Rectal smooth muscle tissue (tissue), 1 donor: Measurements from ENCODE around the gene ATP1A1.

ENCODE experiments used
- H3K27ac ChIP-seq: one replicate; pipeline ENCODE4 v1.7.0; 2013; ENCODE audit warnings: low read depth, low read length, inconsistent platforms
- H3K27me3 ChIP-seq: one replicate; pipeline ENCODE4 v1.7.0; 2013; ENCODE audit warnings: low read length; ENCODE audit not compliant: control insufficient read depth, insufficient read depth
- H3K36me3 ChIP-seq: one replicate; pipeline ENCODE4 v1.7.0; 2013; ENCODE audit warnings: low read length; ENCODE audit not compliant: control insufficient read depth, insufficient read depth
- H3K4me1 ChIP-seq: one replicate; pipeline ENCODE4 v1.7.0; 2013; ENCODE audit warnings: low read length; ENCODE audit not compliant: control insufficient read depth, insufficient read depth
- H3K4me3 ChIP-seq: one replicate; pipeline ENCODE4 v1.7.0; 2013; ENCODE audit warnings: low read length
- H3K9ac ChIP-seq: one replicate; pipeline ENCODE4 v1.7.0; 2013; ENCODE audit warnings: low read length

The ATP1A1 gene

GRCh38 chr1:116431870-116432500 is 58.9 kb downstream of the ATP1A1 start:
- no peaks in the 10 kb centered on the region for H3K36me3 ChIP-seq
- H3K4me1 ChIP-seq, result no peaks in the 10 kb centered on the region
- no peaks in the 10 kb centered on the region for H3K27me3 ChIP-seq
- H3K9ac ChIP-seq, result no peak overlapping the region
- no peak overlapping the region for H3K4me3 ChIP-seq
- no peak overlapping the region for H3K27ac ChIP-seq

GRCh38 chr1:116432655-116433265 is 59.7 kb downstream of the ATP1A1 start:
- Histone ChIP-seq H3K9ac (no peak overlapping the region), H3K4me3 (no peak overlapping the region), H3K27me3 (no peaks in the 10 kb centered on the region), H3K4me1 (no peaks in the 10 kb centered on the region), H3K36me3 (no peaks in the 10 kb centered on the region), H3K27ac (no peak overlapping the region)

- Histone ChIP-seq H3K9ac (no peak overlapping the region), H3K4me3 (no peak overlapping the region), H3K4me1 (no peaks in the 10 kb centered on the region), H3K27me3 (no peaks in the 10 kb centered on the region), H3K36me3 (no peaks in the 10 kb centered on the region), H3K27ac (no peak overlapping the region)
These were observed 60.5 kb downstream of the ATP1A1 start for GRCh38 chr1:116433275-116434257.

GRCh38 chr1:116434849-116435248 is 61.8 kb downstream of the ATP1A1 start:
- H3K4me1 ChIP-seq, result no peaks in the 10 kb centered on the region
- H3K27ac ChIP-seq, result no peak overlapping the region
- H3K36me3 ChIP-seq, result no peaks in the 10 kb centered on the region
- no peaks in the 10 kb centered on the region for H3K27me3 ChIP-seq
- no peak overlapping the region for H3K4me3 ChIP-seq
- H3K9ac ChIP-seq, result no peak overlapping the region

GRCh38 chr1:116435806-116436610 is 63.0 kb downstream of the ATP1A1 start:
- Histone ChIP-seq H3K4me1 (no peaks in the 10 kb centered on the region), H3K27ac (no peak overlapping the region), H3K36me3 (no peaks in the 10 kb centered on the region), H3K9ac (no peak overlapping the region), H3K27me3 (no peaks in the 10 kb centered on the region), H3K4me3 (no peak overlapping the region)

GRCh38 chr1:116436611-116436970 is 63.5 kb downstream of the ATP1A1 start:
- Histone ChIP-seq H3K27ac (no peak overlapping the region), H3K9ac (no peak overlapping the region), H3K4me1 (no peaks in the 10 kb centered on the region), H3K4me3 (no peak overlapping the region), H3K36me3 (no peaks in the 10 kb centered on the region), H3K27me3 (no peaks in the 10 kb centered on the region)

- H3K9ac ChIP-seq, result no peak overlapping the region
- no peak overlapping the region for H3K4me3 ChIP-seq
- H3K4me1 ChIP-seq, result no peaks in the 10 kb centered on the region
- H3K27ac ChIP-seq, result no peak overlapping the region
- no peaks in the 10 kb centered on the region for H3K27me3 ChIP-seq
- no peaks in the 10 kb centered on the region for H3K36me3 ChIP-seq
These were observed 66.7 kb downstream of the ATP1A1 start for GRCh38 chr1:116439701-116440100.

- Histone ChIP-seq H3K27me3 (no peaks in the 10 kb centered on the region), H3K9ac (no peak overlapping the region), H3K36me3 (no peaks in the 10 kb centered on the region), H3K4me1 (no peaks in the 10 kb centered on the region), H3K4me3 (no peak overlapping the region), H3K27ac (no peak overlapping the region)
These were observed 67.7 kb downstream of the ATP1A1 start for GRCh38 chr1:116440731-116441130.

GRCh38 chr1:116445534-116445933 is 72.5 kb downstream of the ATP1A1 start:
- no peak overlapping the region for H3K4me3 ChIP-seq
- no peak overlapping the region for H3K9ac ChIP-seq
- H3K4me1 ChIP-seq, result no peaks in the 10 kb centered on the region
- no peaks in the 10 kb centered on the region for H3K36me3 ChIP-seq
- H3K27ac ChIP-seq, result no peak overlapping the region
- no peaks in the 10 kb centered on the region for H3K27me3 ChIP-seq

- H3K4me3 ChIP-seq, result no peak overlapping the region
- H3K27ac ChIP-seq, result no peak overlapping the region
- H3K4me1 ChIP-seq, result no peaks in the 10 kb centered on the region
- H3K27me3 ChIP-seq, result no peaks in the 10 kb centered on the region
- no peaks in the 10 kb centered on the region for H3K36me3 ChIP-seq
- no peak overlapping the region for H3K9ac ChIP-seq
These were observed 73.6 kb downstream of the ATP1A1 start for GRCh38 chr1:116446686-116447085.

GRCh38 chr1:116448785-116449385 is 75.8 kb downstream of the ATP1A1 start:
- no peak overlapping the region for H3K4me3 ChIP-seq
- no peak overlapping the region for H3K27ac ChIP-seq
- H3K4me1 ChIP-seq, result no peaks in the 10 kb centered on the region
- H3K36me3 ChIP-seq, result no peaks in the 10 kb centered on the region
- no peak overlapping the region for H3K9ac ChIP-seq
- H3K27me3 ChIP-seq, result no peaks in the 10 kb centered on the region

GRCh38 chr1:116449578-116449977 is 76.5 kb downstream of the ATP1A1 start:
- Histone ChIP-seq H3K36me3 (no peaks in the 10 kb centered on the region), H3K4me1 (no peaks in the 10 kb centered on the region), H3K4me3 (no peak overlapping the region), H3K27me3 (no peaks in the 10 kb centered on the region), H3K27ac (no peak overlapping the region), H3K9ac (no peak overlapping the region)
